Measurements from ENCODE around the gene CDK11B. TPM values are rescaled to one million over a fixed set of nuclear protein-coding genes. Genes with fewer than 3 reads are reported as not detected.

CDK11B gene
- total RNA-seq, 8 experiments from 2014 or later, result 15.5 to 32.9 (median 23.5) TPM

- peaks cover 5 to 6% of the 10 kb centered on the region in 2 donors for H3K4me1 ChIP-seq (replicated peaks in 1 of 2)
- 20 to 64% (median 48%) methylated on average over 1 to 5 of the region's 14 CpGs; no CpG with 5 or more reads in 6 of the 10 experiments for WGBS, 10 experiments
- no peak for ATAC-seq (replicated peaks in 6 of 8)
- H3K27ac ChIP-seq, result no peak overlapping the region
- in situ Hi-C loops (cut with MboI; ENCODE audit: low pct_unique_long_range_greater_than_20kb in 2 of 9, low sequenced_read_pairs in 9 of 9, unreplicated experiment in 9 of 9), result loop anchor here in 1 of 9 experiments (10.0 kb wide), 1 partner anchor 60 kb away; the partner anchor contains the start of gene TMEM240
- no peak overlapping the region for H3K4me3 ChIP-seq
These were observed 53.7 kb downstream of the CDK11B start for GRCh38 chr1:1605034-1605591.

GRCh38 chr1:1604374-1605033 is 54.3 kb downstream of the CDK11B start:
- ATAC-seq (replicated peaks in 6 of 8), result no peak
- 49 to 76% (median 60%) methylated on average over 2 to 10 of the region's 15 CpGs; no CpG with 5 or more reads in 4 of the 10 experiments for WGBS, 10 experiments
- in situ Hi-C loops (cut with MboI; ENCODE audit: low pct_unique_long_range_greater_than_20kb in 2 of 9, low sequenced_read_pairs in 9 of 9, unreplicated experiment in 9 of 9), result loop anchor here in 1 of 9 experiments (10.0 kb wide), 1 partner anchor 60 kb away; the partner anchor contains the start of gene TMEM240

GRCh38 chr1:1603671-1604373 is 55.0 kb downstream of the CDK11B start:
- no peak overlapping the region for H3K4me3 ChIP-seq
- peaks cover 8 to 12% of the 10 kb centered on the region in 2 donors for H3K4me1 ChIP-seq (replicated peaks in 1 of 2)
- ATAC-seq (replicated peaks in 6 of 8), result no peak
- no peak overlapping the region for H3K27ac ChIP-seq
- 32 to 75% (median 42%) methylated on average over 1 to 8 of the region's 13 CpGs for WGBS, 10 experiments
- in situ Hi-C loops (cut with MboI; ENCODE audit: low pct_unique_long_range_greater_than_20kb in 2 of 9, low sequenced_read_pairs in 9 of 9, unreplicated experiment in 9 of 9), result loop anchor here in 1 of 9 experiments (10.0 kb wide), 1 partner anchor 59 kb away; the partner anchor contains the start of gene TMEM240

More at GRCh38 chr1:1604374-1605033, 54.3 kb downstream of the CDK11B start:
- Histone ChIP-seq H3K4me3 (no peak overlapping the region), H3K4me1 (replicated peaks in 1 of 2) (peaks cover 5 to 7% of the 10 kb centered on the region in 2 donors), H3K27ac (no peak overlapping the region)

GRCh38 chr1:1602968-1603506 is 55.8 kb downstream of the CDK11B start:
- no peak overlapping the region for H3K27ac ChIP-seq
- no peak for ATAC-seq (replicated peaks in 6 of 8)

GRCh38 chr1:1602304-1602967 is 56.4 kb downstream of the CDK11B start:
- H3K4me3 ChIP-seq, result no peak overlapping the region
- no peak for ATAC-seq (replicated peaks in 6 of 8)
- 0 to 66% (median 51%) methylated on average over 2 to 13 of the region's 18 CpGs; no CpG with 5 or more reads in 2 of the 10 experiments for WGBS, 10 experiments
- peaks cover 17 to 18% of the 10 kb centered on the region in 2 donors for H3K4me1 ChIP-seq (replicated peaks in 1 of 2)
- H3K27ac ChIP-seq, result no peak overlapping the region
- in situ Hi-C loops (cut with MboI; ENCODE audit: low pct_unique_long_range_greater_than_20kb in 2 of 9, low sequenced_read_pairs in 9 of 9, unreplicated experiment in 9 of 9), result loop anchor here in 1 of 9 experiments (10.0 kb wide), 1 partner anchor 58 kb away; the partner anchor contains the start of gene TMEM240

More at GRCh38 chr1:1602968-1603506, 55.8 kb downstream of the CDK11B start:
- in situ Hi-C loops (cut with MboI; ENCODE audit: low pct_unique_long_range_greater_than_20kb in 2 of 9, low sequenced_read_pairs in 9 of 9, unreplicated experiment in 9 of 9), result loop anchor here in 1 of 9 experiments (10.0 kb wide), 1 partner anchor 58 kb away; the partner anchor contains the start of gene TMEM240
- Histone ChIP-seq H3K4me1 (replicated peaks in 1 of 2) (peaks cover 11 to 12% of the 10 kb centered on the region in 2 donors), H3K4me3 (no peak overlapping the region)
- WGBS, 10 experiments, result 30 to 68% (median 45%) methylated on average over 2 to 10 of the region's 13 CpGs; no CpG with 5 or more reads in 4 of the 10 experiments

- no peak overlapping the region for H3K4me3 ChIP-seq
- WGBS, 10 experiments, result 40 to 100% (median 85%) methylated on average over 1 to 11 of the region's 15 CpGs; no CpG with 5 or more reads in 5 of the 10 experiments
- H3K27ac ChIP-seq, result no peak overlapping the region
- ATAC-seq (replicated peaks in 6 of 8), result no peak
- peaks cover 21 to 25% of the 10 kb centered on the region in 2 donors for H3K4me1 ChIP-seq (replicated peaks in 1 of 2)
- in situ Hi-C loops (cut with MboI; ENCODE audit: low pct_unique_long_range_greater_than_20kb in 2 of 9, low sequenced_read_pairs in 9 of 9, unreplicated experiment in 9 of 9), result loop anchor here in 1 of 9 experiments (10.0 kb wide), 1 partner anchor 57 kb away; the partner anchor contains the start of gene TMEM240
These were observed 57.1 kb downstream of the CDK11B start for GRCh38 chr1:1601564-1602303.

GRCh38 chr1:1600861-1601563 is 57.8 kb downstream of the CDK11B start:
- WGBS, 10 experiments, result 31 to 80% (median 65%) methylated on average over 1 to 11 of the region's 22 CpGs; no CpG with 5 or more reads in 7 of the 10 experiments
- ATAC-seq (replicated peaks in 6 of 8), result no peak
- H3K27ac ChIP-seq, result no peak overlapping the region
- H3K4me3 ChIP-seq, result peak overlapping the region; percentile 36 to 61 (median 46)
- peaks cover 21 to 25% of the 10 kb centered on the region in 2 donors for H3K4me1 ChIP-seq (replicated peaks in 1 of 2)
- in situ Hi-C loops (cut with MboI; ENCODE audit: low pct_unique_long_range_greater_than_20kb in 2 of 9, low sequenced_read_pairs in 9 of 9, unreplicated experiment in 9 of 9), result loop anchor here in 1 of 9 experiments (10.0 kb wide), 1 partner anchor 56 kb away; the partner anchor contains the start of gene TMEM240

GRCh38 chr1:1599935-1600860 is 58.6 kb downstream of the CDK11B start, which contains the start of gene FNDC10:
TSS of gene FNDC10 (minus strand) at chr1:1600135. CDS start at chr1:1600015, 120 bp downstream.
- 0% methylated on average over 1 to 5 of the region's 125 CpGs; no CpG with 5 or more reads in 7 of the 10 experiments for WGBS, 10 experiments
- H3K4me1 ChIP-seq (replicated peaks in 1 of 2), result peaks cover 21 to 25% of the 10 kb centered on the region in 2 donors
- peak within 1 kb of the TSS; percentile 36 to 61 (median 46) for H3K4me3 ChIP-seq
- in situ Hi-C loops (cut with MboI; ENCODE audit: low pct_unique_long_range_greater_than_20kb in 2 of 9, low sequenced_read_pairs in 9 of 9, unreplicated experiment in 9 of 9), result loop anchor here in 1 of 9 experiments (10.0 kb wide), 1 partner anchor 55 kb away; the partner anchor contains the start of gene TMEM240
- H3K27ac ChIP-seq, result peak within 1 kb of the TSS in 1 of 2 donors; percentile 56
- peak; percentile 33 to 57 (median 48) for ATAC-seq (replicated peaks in 6 of 8)

GRCh38 chr1:1599030-1599934 is 59.5 kb downstream of the CDK11B start:
- peak overlapping the region in 1 of 2 donors; percentile 56 for H3K27ac ChIP-seq
- ATAC-seq (replicated peaks in 6 of 8), result peak; percentile 51 to 71 (median 60)
- peaks cover 21 to 25% of the 10 kb centered on the region in 2 donors for H3K4me1 ChIP-seq (replicated peaks in 1 of 2)
- 2 to 80% (median 15%) methylated on average over 1 to 23 of the region's 111 CpGs; no CpG with 5 or more reads in 4 of the 10 experiments for WGBS, 10 experiments
- in situ Hi-C loops (cut with MboI; ENCODE audit: low pct_unique_long_range_greater_than_20kb in 2 of 9, low sequenced_read_pairs in 9 of 9, unreplicated experiment in 9 of 9), result no loop called here
- peak overlapping the region; percentile 36 to 61 (median 46) for H3K4me3 ChIP-seq
